ENCODE results near the gene UFL1. TPM values are rescaled to one million over a fixed set of nuclear protein-coding genes. Genes with fewer than 3 reads are reported as not detected.

UFL1 gene
- total RNA-seq, 1 donor from 2014 or later = 15.4 TPM

- no peaks in the 10 kb centered on the region for H3K36me3 ChIP-seq
- peaks cover 0 to 12% of the 10 kb centered on the region in 2 donors for H3K9me3 ChIP-seq
- intact Hi-C loops (cut with DNase I) = no loop called here
- H3K4me3 ChIP-seq = no peak overlapping the region
- H3K27me3 ChIP-seq = no peaks in the 10 kb centered on the region
- no peak for DNase-seq (ENCODE audit: low spot score in 2 of 2)
- no peak overlapping the region for H3K27ac ChIP-seq
- TF ChIP-seq, protein P1, sequence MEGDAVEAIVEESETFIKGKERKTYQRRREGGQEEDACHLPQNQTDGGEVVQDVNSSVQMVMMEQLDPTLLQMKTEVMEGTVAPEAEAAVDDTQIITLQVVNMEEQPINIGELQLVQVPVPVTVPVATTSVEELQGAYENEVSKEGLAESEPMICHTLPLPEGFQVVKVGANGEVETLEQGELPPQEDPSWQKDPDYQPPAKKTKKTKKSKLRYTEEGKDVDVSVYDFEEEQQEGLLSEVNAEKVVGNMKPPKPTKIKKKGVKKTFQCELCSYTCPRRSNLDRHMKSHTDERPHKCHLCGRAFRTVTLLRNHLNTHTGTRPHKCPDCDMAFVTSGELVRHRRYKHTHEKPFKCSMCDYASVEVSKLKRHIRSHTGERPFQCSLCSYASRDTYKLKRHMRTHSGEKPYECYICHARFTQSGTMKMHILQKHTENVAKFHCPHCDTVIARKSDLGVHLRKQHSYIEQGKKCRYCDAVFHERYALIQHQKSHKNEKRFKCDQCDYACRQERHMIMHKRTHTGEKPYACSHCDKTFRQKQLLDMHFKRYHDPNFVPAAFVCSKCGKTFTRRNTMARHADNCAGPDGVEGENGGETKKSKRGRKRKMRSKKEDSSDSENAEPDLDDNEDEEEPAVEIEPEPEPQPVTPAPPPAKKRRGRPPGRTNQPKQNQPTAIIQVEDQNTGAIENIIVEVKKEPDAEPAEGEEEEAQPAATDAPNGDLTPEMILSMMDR (IDR thresholded peaks at IDR 0.05) = no peak
- H3K4me1 ChIP-seq = no peaks in the 10 kb centered on the region
Measured at GRCh38 chr6:96505363-96505762, 16.2 kb upstream of the UFL1 start.

DNA sequence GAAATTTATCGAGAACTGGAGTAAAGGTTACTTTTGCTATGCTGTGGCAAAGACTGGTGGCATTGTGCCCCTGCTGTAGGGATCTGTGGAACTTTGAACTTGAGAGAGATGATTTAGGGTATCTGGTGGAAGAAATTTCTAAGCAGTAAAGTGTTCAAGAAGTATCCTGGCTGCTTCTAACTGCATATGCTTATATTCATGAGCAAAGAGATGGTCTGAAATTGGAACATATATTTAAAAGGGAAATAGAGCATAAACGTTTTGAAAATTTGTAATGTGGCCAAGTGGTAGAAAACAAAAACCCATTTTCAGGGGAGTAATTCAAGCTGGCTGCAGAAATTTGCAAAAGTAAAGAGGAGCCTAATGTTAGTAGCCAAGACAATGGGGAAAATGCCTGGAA is 12.3 kb upstream of the UFL1 start:
- H3K27ac ChIP-seq = no peak overlapping the region
- TF ChIP-seq, protein P1 (IDR thresholded peaks at IDR 0.05) = no peak
- H3K4me3 ChIP-seq = no peak overlapping the region
- H3K36me3 ChIP-seq = no peaks in the 10 kb centered on the region
- no peaks in the 10 kb centered on the region for H3K9me3 ChIP-seq
- H3K27me3 ChIP-seq = no peaks in the 10 kb centered on the region
- intact Hi-C loops (cut with DNase I) = no loop called here
- DNase-seq (ENCODE audit: low spot score in 2 of 2) = no peak
- no peaks in the 10 kb centered on the region for H3K4me1 ChIP-seq

GRCh38 chr6:96520171-96521115 is 1.2 kb upstream of the UFL1 start:
- TF ChIP-seq, protein P1 (IDR thresholded peaks at IDR 0.05) = no peak
- Histone ChIP-seq H3K4me1 (peaks cover 4 to 19% of the 10 kb centered on the region in 2 donors), H3K4me3 (peak overlapping the region; percentile 76 to 89), H3K36me3 (peaks cover 0 to 2% of the 10 kb centered on the region in 2 donors), H3K27ac (peak overlapping the region in 1 of 2 donors; percentile 92), H3K27me3 (no peaks in the 10 kb centered on the region), H3K9me3 (no peaks in the 10 kb centered on the region)
- intact Hi-C loops (cut with DNase I) = loop anchor here (2.0 to 10.0 kb wide), 4 partner anchors 317 to 946 kb away; partner anchors contain the start of genes GPR63 and MANEA
- DNase-seq (ENCODE audit: low spot score in 2 of 2) = no peak

GRCh38 chr6:96521306-96521643 is 331 bp upstream of the UFL1 start:
- intact Hi-C loops (cut with DNase I) = loop anchor here (2.0 to 10.0 kb wide), 4 partner anchors 316 to 946 kb away; partner anchors contain the start of genes GPR63 and MANEA
- Histone ChIP-seq H3K4me3 (peak overlapping the region; percentile 76 to 89), H3K36me3 (peaks cover 4 to 10% of the 10 kb centered on the region in 2 donors), H3K27me3 (no peaks in the 10 kb centered on the region), H3K9me3 (no peaks in the 10 kb centered on the region), H3K4me1 (peaks cover 4 to 19% of the 10 kb centered on the region in 2 donors), H3K27ac (peak overlapping the region; percentile 92 to 97)
- no peak for DNase-seq (ENCODE audit: low spot score in 2 of 2)
- TF ChIP-seq, protein P1 (IDR thresholded peaks at IDR 0.05) = no peak

- no peaks in the 10 kb centered on the region for H3K27me3 ChIP-seq
- H3K4me1 ChIP-seq = peaks cover 4 to 19% of the 10 kb centered on the region in 2 donors
- no peaks in the 10 kb centered on the region for H3K9me3 ChIP-seq
- DNase-seq (ENCODE audit: low spot score in 2 of 2) = no peak
- peaks cover 4 to 19% of the 10 kb centered on the region in 2 donors for H3K36me3 ChIP-seq
- TF ChIP-seq, protein P1 (IDR thresholded peaks at IDR 0.05) = no peak
- peak overlapping the region; percentile 92 to 97 for H3K27ac ChIP-seq
- intact Hi-C loops (cut with DNase I) = loop anchor here (2.0 to 10.0 kb wide), 4 partner anchors 315 to 948 kb away; partner anchors contain the start of genes GPR63, MANEA and MMS22L
- peak overlapping the region; percentile 76 to 89 for H3K4me3 ChIP-seq
Measured at GRCh38 chr6:96522465-96523009, 931 bp downstream of the UFL1 start.
